Kasumi-1 (cell line): Measurements from ENCODE around the gene CHRNA1.

Experiments
- DNase-seq, 2 experiments: peaks; one replicate each; lab custom pipeline; 2025; lab: John Stamatoyannopoulos, UW

CHRNA1 gene

GRCh38 chr2:174760845-174761473 lies 3.3 kb downstream of the CHRNA1 start:
- DNase-seq = no peak

GRCh38 chr2:174759381-174760065 lies 4.7 kb downstream of the CHRNA1 start:
- DNase-seq = no peak

DNA sequence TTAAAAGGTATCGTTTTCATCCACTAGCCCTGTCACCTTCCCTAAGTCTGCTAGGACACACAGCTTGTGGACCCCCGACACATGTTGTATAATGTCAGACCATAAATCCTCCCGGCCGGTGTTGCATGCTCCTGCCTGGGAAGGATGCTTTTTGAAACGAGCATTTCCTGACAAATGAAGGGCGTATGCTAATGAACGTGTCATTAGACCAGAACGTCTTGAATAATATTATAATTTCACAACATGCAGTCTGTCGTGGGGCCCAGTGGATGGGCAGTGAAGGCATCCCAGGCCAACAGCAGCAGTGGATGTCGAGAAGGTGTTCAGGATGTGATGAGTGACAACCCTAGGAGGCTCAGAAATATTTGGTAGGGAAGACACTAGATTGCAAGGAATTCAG lies 7.5 kb downstream of the CHRNA1 start:
- no peak for DNase-seq

DNA sequence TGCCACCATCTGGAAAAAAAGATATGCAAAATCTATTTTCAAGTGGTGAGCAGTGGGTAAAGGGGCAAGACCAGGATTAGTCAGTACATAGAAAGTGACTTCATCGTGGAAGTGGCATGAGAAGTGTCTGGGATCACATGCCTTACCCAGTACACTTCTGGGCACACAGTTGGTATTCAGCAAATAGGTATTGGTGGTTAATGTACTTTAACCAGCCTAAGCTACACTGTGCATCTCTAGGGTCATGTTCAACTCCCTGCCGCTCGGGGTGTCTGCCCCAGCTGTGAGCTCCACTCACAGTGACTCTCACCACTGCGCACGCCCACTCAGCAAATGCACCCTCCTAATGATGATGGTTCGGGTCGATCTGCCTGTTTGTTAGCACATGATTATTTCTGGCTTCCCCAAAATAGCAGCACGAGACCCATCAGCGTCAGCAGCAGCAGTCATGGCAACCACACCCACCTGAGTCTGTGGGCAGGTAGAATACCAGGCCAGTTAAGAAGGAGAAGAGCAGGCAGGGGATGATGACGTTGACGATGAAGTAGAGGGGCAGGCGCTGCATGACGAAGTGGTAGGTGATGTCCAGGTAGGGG lies 11.1 kb downstream of the CHRNA1 start:
- no peak for DNase-seq

DNA sequence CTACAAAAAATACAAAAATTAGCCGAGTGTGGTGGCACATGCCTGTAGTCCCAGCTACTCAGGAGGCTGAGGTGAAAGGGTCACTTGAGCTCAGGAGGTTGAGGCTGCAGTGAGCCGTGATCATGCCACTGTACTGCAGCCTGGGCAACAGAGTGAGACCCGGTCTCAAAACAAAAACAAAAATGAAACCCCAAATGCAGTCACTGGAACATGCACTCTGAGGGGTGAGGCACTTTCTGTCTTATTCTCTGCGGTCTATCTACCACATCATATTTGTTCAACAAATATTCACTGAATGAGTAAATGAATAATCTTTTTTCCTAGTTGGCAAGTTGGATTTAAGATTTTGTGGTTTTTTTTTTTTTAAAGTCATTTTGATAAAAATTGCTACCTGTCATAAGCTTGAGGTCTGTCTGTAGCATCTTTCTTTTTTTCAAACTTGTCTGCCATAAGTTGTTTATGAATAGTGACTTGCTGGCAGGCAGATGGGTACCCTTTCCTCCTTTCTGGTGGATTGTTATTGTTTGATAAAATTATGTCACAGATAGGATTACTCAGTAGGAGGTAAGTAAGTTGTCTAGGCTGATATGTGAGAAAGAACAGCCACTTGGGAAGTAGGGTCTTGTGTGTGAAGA lies 11.8 kb downstream of the CHRNA1 start:
- no peak for DNase-seq

GRCh38 chr2:174750923-174751441 lies 13.3 kb downstream of the CHRNA1 start:
- no peak for DNase-seq

GRCh38 chr2:174749793-174750192 lies 14.5 kb downstream of the CHRNA1 start:
- no peak for DNase-seq

DNA sequence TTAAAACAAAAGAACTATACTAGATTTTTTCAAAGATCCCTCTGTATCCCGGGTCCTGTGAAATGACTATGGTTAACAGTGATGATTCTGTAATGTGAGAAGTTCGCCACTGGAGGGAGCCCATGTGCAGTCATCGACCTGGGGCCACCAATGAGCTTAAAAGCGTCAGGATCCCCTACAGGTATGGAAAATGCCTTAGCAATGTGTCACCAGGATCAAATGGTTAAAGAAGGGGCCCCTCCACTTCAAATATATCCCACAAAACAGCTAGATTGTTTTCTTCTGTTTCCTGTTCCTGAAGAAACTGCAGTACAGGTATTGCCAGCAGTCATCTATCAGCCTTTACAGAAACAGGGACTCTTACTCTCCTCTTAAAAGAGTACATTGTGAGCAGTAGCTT lies 15.3 kb downstream of the CHRNA1 start:
- DNase-seq = peak; percentile 70 to 86

- no peak for DNase-seq
These were observed 19.1 kb downstream of the CHRNA1 start for GRCh38 chr2:174745142-174745541.

- no peak for DNase-seq
These were observed 20.2 kb downstream of the CHRNA1 start for GRCh38 chr2:174744111-174744510.

DNA sequence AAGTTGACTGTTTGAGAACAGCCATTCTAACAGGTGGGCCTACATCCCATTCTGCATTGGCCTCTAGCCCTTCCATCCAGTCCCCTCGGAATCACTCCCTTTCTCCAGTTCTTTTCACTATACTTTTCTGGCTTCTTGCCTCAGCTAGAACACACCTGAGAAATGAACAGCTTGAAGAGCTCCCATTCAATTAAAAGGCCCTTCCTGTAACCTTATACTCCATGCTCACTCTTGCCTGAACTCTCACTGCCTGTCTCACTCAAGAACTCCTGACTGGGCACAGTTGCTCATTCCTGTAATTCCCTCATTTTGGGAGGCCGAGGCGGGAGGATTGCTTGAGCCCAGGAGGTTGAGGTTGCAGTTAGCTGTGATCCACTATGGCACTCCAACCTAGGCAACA lies 23.6 kb downstream of the CHRNA1 start:
- DNase-seq = no peak

- DNase-seq = peak; percentile 59 to 70
These were observed 25.4 kb downstream of the CHRNA1 start for GRCh38 chr2:174738841-174739240.

DNA sequence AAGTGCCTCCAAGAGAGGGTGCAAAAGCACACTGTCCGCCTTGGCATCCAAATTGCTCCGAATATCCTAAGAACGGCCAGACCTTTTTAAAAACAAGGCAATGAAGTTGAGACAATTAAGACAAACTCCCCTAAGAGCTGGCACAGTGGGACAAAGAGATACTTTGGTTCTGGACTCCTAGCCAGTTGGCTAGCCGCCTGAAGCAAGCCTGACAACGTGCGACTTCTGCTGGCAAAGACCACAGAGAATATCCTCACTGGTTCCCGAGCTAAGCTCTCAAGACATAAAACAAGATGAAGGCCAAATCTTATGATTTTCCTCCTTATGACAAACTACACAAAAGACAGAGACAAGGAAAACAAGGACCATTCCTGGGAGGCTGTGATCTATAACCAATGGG lies 32.7 kb downstream of the CHRNA1 start:
- DNase-seq = no peak

DNA sequence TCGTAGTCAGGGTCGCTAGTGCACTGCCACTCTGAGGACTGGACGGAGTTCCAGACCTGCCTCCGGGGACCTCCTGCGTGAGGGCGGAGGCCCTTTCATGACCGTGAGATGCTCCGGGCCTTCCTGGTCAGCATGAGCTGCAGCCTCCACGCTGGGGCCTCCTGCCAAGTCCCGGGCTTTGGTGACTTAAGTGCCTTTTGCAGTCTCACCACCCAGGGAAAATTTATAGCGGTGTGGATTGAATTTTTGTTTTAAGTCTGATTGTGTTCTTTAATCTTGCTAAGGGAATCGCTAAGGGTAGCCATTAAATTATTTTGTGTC lies 33.6 kb downstream of the CHRNA1 start:
- no peak for DNase-seq

DNA sequence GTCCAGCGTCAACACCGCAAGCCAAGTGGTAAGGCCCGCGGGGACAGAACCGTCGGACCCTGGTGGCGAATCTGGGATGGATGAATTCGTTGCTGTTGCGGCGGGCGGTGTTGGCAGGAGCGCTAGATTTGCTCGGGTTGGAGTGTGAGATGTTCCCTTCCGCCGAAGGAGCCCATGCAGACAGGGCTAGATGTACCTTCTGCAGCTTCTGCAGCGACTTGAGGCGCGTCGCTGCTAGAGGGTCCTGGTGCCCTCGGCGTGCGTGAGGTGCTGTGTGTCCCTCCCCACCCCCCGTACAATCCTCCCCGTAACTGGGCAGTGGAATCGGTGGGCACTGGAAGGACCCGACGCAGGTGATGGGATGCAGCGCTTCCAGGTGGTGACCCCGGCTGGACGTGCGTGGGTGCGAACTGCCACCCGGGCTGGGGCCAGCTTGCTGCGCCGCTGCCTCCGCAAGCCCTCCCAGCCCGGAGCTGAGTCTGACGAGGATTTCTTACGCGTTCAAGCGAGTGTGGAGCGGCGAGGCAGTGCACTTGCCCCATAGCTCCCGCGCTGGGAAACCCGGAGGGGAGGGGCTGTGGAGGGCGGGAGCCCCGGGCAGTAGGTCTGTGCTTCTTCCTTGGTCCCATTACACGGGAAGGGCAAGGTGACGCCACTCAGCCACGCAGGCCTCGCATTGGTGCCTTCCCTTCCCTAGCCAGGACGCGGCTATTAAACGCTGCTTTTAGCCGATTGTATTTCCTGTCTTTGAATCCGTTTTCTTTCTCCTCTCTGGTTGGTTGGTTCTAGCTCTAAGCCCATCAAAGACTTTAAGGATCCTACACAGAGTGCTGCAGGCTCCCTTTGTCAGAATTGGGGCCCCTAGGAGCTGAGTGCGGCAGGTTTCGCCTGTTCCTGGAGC lies 34.2 kb downstream of the CHRNA1 start:
- DNase-seq = no peak

DNA sequence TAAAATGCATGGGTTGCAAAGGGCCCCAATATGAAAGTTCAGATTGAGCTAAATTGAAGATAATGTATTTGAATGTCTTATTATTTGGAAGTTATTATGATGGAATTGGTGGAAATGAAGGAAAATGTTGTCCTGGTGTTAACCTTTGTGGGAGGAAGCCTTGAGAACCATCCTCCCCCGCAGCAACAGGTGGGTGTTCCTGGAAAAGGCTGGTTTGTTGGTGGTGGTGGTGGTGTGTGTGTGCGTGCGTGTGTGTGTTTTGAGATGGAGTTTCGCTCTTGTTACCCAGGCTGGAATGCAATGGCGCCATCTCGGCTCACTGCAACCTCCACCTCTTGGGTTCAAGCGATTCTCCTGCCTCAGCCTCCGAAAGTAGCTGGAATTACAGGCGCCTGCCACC lies 36.2 kb downstream of the CHRNA1 start:
- DNase-seq = no peak

DNA sequence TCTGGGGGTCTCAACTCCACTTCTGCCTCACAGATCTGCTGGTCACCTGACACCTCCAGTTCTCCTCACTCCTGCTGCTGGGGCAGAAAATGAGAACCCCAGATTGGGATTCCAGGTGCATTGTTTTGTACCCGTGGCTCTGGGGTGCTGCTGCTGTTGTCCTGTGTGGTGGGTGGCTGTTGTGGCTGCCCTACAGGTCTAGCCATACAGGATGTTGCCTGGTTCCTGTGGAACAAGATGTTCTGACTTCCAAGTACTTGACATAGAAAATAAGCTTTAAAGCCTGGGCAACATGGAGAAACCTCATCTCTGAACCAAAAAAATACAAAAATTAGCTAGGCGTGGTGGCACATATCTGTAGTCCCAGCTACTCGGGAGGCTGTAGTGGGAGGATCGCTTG lies 38.1 kb downstream of the CHRNA1 start:
- no peak for DNase-seq

GRCh38 chr2:174722942-174723592 lies 41.2 kb downstream of the CHRNA1 start:
- DNase-seq = peak; percentile 46 to 50

- DNase-seq = no peak
These were observed 45.3 kb downstream of the CHRNA1 start for GRCh38 chr2:174719016-174719415.

DNA sequence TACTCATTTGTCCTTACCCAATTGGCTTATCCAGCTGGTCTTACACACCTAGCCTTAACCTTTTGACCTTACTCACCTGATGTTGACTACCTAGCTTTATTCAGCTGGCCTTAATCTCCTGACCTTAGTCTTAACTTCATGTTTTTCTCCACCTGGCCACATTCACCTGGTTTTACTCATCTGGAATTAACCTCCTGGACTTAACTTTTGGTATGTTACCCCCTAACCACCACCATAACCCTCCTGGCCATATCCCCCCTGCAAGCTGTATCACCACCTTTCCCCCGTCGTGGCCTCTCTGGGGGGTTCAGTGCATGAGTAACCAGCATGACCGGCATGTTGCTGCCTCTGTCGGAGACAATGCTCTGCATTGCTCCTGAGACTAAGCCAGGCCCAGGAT lies 45.7 kb downstream of the CHRNA1 start:
- DNase-seq = no peak

- DNase-seq = no peak
These were observed 46.4 kb downstream of the CHRNA1 start for GRCh38 chr2:174717916-174718315.
